Transverse colon (tissue), 4 donors: ENCODE results near the gene GTF2A1L. TPM values are rescaled to one million over a fixed set of nuclear protein-coding genes. Genes with fewer than 3 reads are reported as not detected.
A peak's percentile ranks its signal among the peaks of the same experiment; 100 is the strongest.

ENCODE experiments used
- DNase-seq: peaks from one replicate; pipeline ENCODE4 v3.0.0-alpha.2; 2019
- H3K27ac ChIP-seq, 4 donors: fragments of 200-600 bp; sonication (generic); 2 replicates each; pipeline ENCODE4 v1.5.1; 2016 to 2018; ENCODE audit warnings: inconsistent platforms in 4 of 4
- H3K27me3 ChIP-seq: fragments of 200-600 bp; sonication (generic); 2 replicates; pipeline ENCODE4 v1.5.1; 2017; ENCODE audit warnings: inconsistent platforms
- H3K36me3 ChIP-seq, 4 donors: fragments of 200-600 bp; sonication (generic); 2 replicates each; pipeline ENCODE4 v1.5.1; 2017 to 2019; ENCODE audit warnings: inconsistent platforms in 4 of 4
- H3K4me1 ChIP-seq, 4 donors: fragments of 200-600 bp; sonication (generic); 2 replicates each; pipeline ENCODE4 v1.5.1; 2017 to 2020; ENCODE audit warnings: inconsistent platforms in 4 of 4
- H3K4me3 ChIP-seq, 4 donors: fragments of 200-600 bp; sonication (generic); 1 replicate in 1 of 4; 2 replicates in 3 of 4; pipeline versions ENCODE4 v1.5.1 to v1.6.1; 2017 to 2019; ENCODE audit warnings: inconsistent platforms in 4 of 4
- H3K9me3 ChIP-seq, 2 donors: fragments of 200-600 bp; sonication (generic); 2 replicates each; pipeline ENCODE4 v1.5.1; 2017 to 2019; ENCODE audit warnings: inconsistent platforms in 2 of 2
- EP300 ChIP-seq: sonication (generic); formaldehyde crosslinking; IDR thresholded peaks from one replicate; pipeline ENCODE4 v1.6.1; 2017; ENCODE audit warnings: antibody characterized with exemption, low read depth
- POLR2A ChIP-seq: fragments of 450-650 bp; IDR thresholded peaks from one replicate; pipeline ENCODE4 v1.6.1; 2016; ENCODE audit warnings: antibody characterized with exemption, mild to moderate bottlenecking, moderate library complexity
- POLR2AphosphoS5 ChIP-seq, 3 donors: sonication (generic); formaldehyde crosslinking; IDR thresholded peaks; one replicate each; pipeline ENCODE4 v1.6.1; 2016; ENCODE audit warnings: antibody characterized with exemption in 3 of 3
- WGBS, 2 donors: methylation state at CpG; one replicate each; pipeline ENCODE4 v1.1.5; 2018; ENCODE audit warnings: low coverage in 1 of 2; 5-methylcytosine and 5-hydroxymethylcytosine counted together
- in situ Hi-C, 4 donors: fragments of 200-750 bp; cut with MboI; loops; one replicate each; pipeline versions ENCODE4 v1.15.0 to v1.15.1; 2017; ENCODE audit warnings: low sequenced_read_pairs in 3 of 4, low pct_ligation_motif_present in 1 of 4, low pct_unique_long_range_greater_than_20kb in 1 of 4
- intact Hi-C: fragments of 100-400 bp; cut with DNase I; formaldehyde crosslinking; loops from one replicate; pipeline ENCODE4 v1.15.1; 2023; ENCODE audit warnings: low total_unique reads
- total RNA-seq, 4 donors: library from RNA; depleted of rRNA; stranded (reverse); fragments of >200 nt; gene quantifications; one replicate each; pipeline ENCODE4 v1.1.0, GENCODE V29; 2016
- TF ChIP-seq, protein P1 (sequence below), 5 experiments: fragments of 200-600 bp in 3 of 5; fragments of 450-650 bp in 2 of 5; sonication (generic) in 3 of 5; IDR thresholded peaks; 1 replicate in 2 of 5; 2 replicates in 3 of 5; pipeline ENCODE4 v1.5.1; 2016 to 2017; ENCODE audit warnings: antibody characterized with exemption in 5 of 5, inconsistent platforms in 3 of 5, mild to moderate bottlenecking in 2 of 5, moderate library complexity in 1 of 5

Gene GTF2A1L
- total RNA-seq, 4 donors from 2014 or later, result 1.6 to 15.2 (median 9.2) TPM; not detected in 1

DNA sequence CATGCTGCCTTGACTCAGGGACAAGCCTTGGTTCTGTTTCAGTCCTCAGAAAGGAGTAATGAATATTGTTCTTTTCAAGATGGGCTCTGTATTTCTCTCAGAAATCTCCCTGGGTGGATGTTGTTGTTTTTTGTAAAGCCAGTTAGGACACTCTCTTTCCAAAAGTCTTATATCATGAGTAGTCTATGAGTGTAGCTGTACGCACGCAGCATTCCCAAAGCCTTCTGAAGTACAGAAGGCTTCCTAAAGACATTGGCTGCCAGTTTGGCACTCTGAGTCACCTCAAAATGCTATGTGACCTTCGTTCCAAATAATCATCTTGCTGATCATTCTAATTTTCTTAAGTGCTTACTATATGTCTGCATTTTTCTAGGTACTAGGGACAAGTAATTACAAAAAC lies 16.7 kb upstream of the GTF2A1L start:
- Histone ChIP-seq H3K36me3 (peaks cover 0 to 3% (median 0%) of the 10 kb centered on the region in 4 donors), H3K4me3 (no peak overlapping the region), H3K27me3 (no peaks in the 10 kb centered on the region), H3K27ac (no peak overlapping the region), H3K4me1 (no peaks in the 10 kb centered on the region), H3K9me3 (no peaks in the 10 kb centered on the region)
- WGBS, 2 donors, result 56 to 71% methylated on average over 2 to 3 of the region's 3 CpGs
- in situ Hi-C loops (no loop called here), intact Hi-C loops (no loop called here)
- no peak for DNase-seq
- TF ChIP-seq EP300 (no peak), POLR2A (no peak), POLR2AphosphoS5 (IDR thresholded peaks at IDR 0.05) (no peak)
- TF ChIP-seq, protein P1, sequence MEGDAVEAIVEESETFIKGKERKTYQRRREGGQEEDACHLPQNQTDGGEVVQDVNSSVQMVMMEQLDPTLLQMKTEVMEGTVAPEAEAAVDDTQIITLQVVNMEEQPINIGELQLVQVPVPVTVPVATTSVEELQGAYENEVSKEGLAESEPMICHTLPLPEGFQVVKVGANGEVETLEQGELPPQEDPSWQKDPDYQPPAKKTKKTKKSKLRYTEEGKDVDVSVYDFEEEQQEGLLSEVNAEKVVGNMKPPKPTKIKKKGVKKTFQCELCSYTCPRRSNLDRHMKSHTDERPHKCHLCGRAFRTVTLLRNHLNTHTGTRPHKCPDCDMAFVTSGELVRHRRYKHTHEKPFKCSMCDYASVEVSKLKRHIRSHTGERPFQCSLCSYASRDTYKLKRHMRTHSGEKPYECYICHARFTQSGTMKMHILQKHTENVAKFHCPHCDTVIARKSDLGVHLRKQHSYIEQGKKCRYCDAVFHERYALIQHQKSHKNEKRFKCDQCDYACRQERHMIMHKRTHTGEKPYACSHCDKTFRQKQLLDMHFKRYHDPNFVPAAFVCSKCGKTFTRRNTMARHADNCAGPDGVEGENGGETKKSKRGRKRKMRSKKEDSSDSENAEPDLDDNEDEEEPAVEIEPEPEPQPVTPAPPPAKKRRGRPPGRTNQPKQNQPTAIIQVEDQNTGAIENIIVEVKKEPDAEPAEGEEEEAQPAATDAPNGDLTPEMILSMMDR (IDR thresholded peaks at IDR 0.05), result no peak

DNA sequence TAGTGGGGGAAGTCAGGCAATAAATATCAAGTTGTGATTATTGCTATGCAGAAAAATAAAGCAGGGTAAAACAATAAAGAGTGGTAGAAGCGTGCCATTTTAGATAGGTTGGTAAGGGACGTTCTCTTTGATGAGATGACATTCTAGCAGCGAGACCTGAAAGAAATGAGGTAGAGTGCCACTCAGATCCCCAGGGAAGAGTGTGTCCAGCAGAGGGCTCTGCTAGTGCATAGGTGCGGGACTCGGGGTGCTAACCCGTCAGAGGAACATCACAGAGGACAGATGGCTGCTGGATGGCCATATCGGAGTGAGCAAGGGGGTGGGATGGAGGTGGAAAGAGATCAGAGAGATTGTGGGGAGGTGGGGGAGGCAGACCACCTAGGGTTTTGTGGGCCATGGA lies 16.3 kb upstream of the GTF2A1L start:
- Histone ChIP-seq H3K9me3 (no peaks in the 10 kb centered on the region), H3K27me3 (no peaks in the 10 kb centered on the region), H3K4me3 (no peak overlapping the region), H3K4me1 (no peaks in the 10 kb centered on the region), H3K27ac (no peak overlapping the region), H3K36me3 (peaks cover 0 to 2% (median 0%) of the 10 kb centered on the region in 4 donors)
- intact Hi-C loops, result no loop called here
- peak; percentile 14 for DNase-seq
- in situ Hi-C loops, result no loop called here
- 30 to 52% methylated on average over 7 of the region's 7 CpGs for WGBS, 2 donors
- no peak for TF ChIP-seq POLR2AphosphoS5 (IDR thresholded peaks at IDR 0.05)
- TF ChIP-seq EP300, result no peak
- TF ChIP-seq, protein P1 (IDR thresholded peaks at IDR 0.05), result peak in 2 of 5 experiments; percentile 20 to 21
- no peak for TF ChIP-seq POLR2A

DNA sequence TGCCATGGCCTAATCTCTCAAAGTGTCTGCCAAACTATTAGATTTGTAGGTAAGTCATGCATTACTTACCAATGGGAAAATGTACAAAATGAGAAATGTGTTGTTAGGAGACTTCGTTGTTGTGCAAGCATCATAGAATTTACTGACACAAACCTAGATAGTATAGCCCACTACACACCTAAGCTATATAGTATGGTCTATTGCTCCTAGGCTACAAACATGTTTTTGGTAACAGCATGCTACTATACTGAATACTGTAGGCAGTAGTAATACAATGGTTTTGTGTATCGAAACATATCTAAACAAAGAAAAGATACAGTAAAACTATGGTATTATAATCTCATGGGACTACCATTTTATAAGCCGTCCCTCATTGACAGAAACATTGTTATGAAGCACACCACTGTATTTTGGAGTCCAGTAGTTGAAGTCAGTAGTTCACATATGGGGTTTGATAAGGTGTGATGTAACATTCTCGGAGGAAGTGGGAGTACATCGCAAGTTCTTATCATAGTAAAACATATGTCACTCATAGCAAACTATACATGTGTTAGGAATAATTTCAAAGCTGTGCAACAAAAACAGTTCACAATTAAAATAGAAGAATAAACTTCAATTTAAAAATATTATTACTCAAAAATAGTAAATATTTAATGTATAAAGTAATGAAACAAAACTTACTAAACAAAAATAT lies 12.0 kb upstream of the GTF2A1L start:
- TF ChIP-seq POLR2A, result no peak
- TF ChIP-seq POLR2AphosphoS5 (IDR thresholded peaks at IDR 0.05), result no peak
- TF ChIP-seq, protein P1 (IDR thresholded peaks at IDR 0.05), result no peak
- TF ChIP-seq EP300, result no peak
- Histone ChIP-seq H3K4me1 (no peaks in the 10 kb centered on the region), H3K4me3 (no peak overlapping the region), H3K27ac (no peak overlapping the region), H3K36me3 (no peaks in the 10 kb centered on the region), H3K9me3 (no peaks in the 10 kb centered on the region), H3K27me3 (no peaks in the 10 kb centered on the region)
- no peak for DNase-seq
- in situ Hi-C loops, result no loop called here
- 82 to 89% methylated on average over 5 of the region's 5 CpGs for WGBS, 2 donors
- intact Hi-C loops, result no loop called here

DNA sequence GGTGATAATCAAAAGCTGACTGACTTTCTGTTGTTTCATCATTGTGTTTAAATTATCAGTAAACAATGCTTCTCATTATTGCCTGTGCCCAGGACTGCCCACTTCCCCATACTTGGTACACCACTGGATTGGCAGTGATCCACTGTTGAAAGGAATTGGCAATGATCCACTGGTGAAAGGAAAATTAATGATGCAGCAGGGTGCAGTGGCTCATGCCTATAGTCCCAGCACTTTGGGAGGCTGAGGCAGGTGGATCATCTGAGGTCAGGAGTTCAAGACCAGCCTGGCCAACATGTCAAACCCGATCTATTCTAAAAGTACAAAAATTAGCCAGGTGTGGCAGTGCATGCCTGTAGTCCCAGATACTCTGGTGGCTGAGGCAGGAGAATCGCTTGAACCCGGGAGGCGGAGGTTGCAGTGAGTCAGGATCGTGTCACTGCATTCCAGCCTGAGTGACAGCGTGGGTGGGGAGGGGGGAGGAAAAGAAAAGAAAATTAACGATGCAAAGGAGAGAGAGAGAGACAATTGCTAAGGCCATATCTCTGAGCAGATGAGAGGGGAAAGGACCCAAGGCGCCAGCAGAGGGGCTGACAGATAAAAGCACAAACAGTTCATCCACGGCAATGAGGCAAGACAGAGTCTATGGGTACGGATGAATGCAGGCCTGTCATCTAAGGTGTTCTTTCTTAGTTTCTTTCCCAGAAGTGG lies 10.2 kb upstream of the GTF2A1L start:
- TF ChIP-seq, protein P1 (IDR thresholded peaks at IDR 0.05), result no peak
- Histone ChIP-seq H3K4me3 (no peak overlapping the region), H3K36me3 (no peaks in the 10 kb centered on the region), H3K27me3 (no peaks in the 10 kb centered on the region), H3K9me3 (no peaks in the 10 kb centered on the region), H3K27ac (no peak overlapping the region), H3K4me1 (no peaks in the 10 kb centered on the region)
- intact Hi-C loops (no loop called here), in situ Hi-C loops (no loop called here)
- WGBS, 2 donors, result 60 to 80% methylated on average over 8 to 10 of the region's 10 CpGs
- DNase-seq, result no peak
